T1000 (cell line): ENCODE results near the gene TPCN2.

ENCODE experiments used
- DNase-seq: peaks from one replicate; lab custom pipeline; 2025; ENCODE audit warnings: mixed read lengths; lab: John Stamatoyannopoulos, UW

Gene TPCN2

GRCh38 chr11:69094915-69095290, 46.2 kb downstream of the TPCN2 start:
- DNase-seq, result no peak

DNA sequence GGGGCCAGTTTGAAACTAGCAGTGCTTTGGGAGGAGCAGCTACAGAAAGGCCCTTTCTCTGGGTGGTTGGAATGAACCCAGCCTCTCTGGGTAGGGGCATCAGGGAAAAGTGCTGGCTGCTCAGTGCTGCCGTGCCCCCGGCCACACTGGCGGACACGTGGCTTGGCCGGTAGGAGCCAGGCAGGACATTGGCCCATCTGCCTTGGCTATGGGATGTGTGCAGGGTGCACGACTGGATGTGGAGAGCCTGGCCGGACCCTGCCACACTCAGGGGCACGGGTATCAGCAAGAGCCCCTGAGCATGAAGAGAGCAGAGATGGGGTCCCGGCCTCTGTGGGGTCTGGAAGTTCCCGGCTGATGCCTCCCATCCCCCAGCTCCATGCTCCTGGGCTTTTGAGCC, 46.6 kb downstream of the TPCN2 start:
- no peak for DNase-seq

GRCh38 chr11:69096473-69096872, 47.7 kb downstream of the TPCN2 start:
- DNase-seq, result no peak

DNA sequence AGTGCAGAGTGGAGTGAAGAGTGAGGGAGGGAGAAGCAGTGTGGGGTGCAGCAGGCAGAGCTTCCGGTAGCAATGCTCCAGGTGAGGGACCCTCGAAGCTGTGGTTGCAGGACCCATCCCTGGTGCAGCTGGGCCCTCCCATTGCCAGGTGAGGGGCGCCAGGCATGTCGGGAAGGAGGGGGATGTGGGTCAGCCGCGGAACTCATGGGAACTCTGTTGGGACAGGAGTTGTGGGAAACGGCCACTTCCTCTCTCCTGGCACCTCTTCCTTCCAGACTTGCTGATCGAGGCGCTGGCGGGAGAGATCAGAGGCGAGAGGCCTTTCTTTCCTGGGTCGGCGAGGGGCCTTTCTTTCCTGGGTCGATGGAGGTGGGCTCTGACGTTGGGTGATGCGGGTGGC, 48.5 kb downstream of the TPCN2 start:
- DNase-seq, result no peak

DNA sequence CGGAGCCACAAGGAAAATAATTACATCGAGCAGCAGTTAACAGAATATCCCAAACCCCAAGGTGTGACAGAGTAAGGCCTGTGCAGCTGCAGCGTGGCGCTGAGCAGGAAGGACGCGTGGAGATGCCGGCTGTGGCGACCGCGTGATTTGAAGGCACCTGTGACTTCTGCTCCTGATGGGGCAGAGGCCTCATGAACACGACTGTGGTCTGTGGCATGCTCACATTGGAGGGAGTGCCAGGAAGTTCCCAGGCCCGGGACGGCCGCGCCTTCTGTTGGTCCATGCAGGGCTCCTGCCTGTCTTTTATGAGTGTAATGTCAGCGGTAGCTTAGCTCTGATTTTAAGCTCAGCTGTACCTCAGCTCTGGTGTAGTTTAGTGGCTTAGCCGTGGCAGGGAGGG, 50.4 kb downstream of the TPCN2 start:
- DNase-seq, result no peak

DNA sequence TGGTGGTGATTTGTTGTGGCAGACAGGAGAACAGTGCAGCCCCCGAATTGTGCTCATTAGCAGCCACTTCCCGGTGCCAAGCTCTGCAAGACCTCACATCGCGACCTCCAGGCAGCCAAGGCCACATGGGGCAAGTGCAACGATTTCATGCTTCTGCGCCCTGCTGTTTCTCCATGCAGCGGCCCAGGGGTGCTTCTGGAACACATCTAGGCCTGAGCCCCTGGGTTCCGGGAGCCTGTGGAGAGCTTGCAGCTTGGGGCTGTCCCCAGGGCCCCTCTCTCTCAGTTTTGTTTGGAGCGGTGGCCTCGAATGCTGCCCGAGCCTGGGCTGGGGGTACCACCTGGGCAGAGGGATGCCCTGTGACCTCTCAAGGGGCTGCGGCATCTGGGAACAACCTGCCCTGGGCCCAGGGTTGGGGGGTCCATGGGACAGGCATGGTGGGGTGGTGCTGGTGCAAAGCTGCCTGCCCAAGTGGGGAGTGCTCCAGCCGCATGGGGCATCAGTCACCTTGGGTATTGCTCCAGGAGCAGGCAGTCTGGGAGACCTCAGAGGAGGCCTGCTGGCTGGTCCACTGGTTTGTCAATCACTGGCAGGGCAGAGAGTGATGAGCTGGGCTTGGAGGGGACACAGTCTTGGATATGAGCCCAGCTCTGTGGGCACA, 51.9 kb downstream of the TPCN2 start:
- no peak for DNase-seq

DNA sequence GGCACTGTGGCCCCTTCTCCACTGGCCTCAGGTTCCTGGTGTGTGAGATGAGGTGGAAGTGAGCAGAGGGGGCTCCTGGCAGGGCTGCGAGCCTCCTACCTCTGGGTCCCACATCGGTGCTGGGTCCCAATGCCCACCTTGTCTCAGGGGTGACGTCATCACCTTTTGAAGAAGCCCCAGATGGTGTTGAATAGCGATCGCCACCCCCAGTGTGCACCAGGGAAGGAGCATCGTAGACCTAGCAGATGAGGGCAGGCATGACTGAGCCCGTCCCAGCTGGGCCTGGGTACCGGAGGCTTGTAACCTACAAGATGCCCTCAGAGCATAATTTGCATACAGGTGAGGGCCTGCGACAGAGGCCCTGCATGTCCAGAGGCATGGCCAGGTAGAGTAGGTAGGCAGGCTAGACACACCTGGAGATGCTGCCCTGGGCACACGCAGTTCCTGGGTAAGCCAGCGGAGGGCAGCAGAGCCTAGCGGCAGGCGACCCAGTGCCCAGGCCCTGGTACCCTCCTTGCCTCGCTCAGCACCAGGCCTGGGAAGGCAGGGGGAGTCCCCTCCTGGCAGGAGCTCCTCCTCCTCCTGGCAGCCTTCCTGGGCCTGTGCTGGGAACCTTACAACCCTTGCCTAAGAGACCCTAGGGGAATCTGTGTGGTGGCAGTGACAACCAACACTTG, 52.5 kb downstream of the TPCN2 start:
- peak; percentile 76 for DNase-seq

GRCh38 chr11:69101792-69102695, 53.3 kb downstream of the TPCN2 start:
- no peak for DNase-seq

GRCh38 chr11:69102732-69103615, 54.2 kb downstream of the TPCN2 start:
- DNase-seq, result no peak

- DNase-seq, result no peak
These were observed 55.6 kb downstream of the TPCN2 start for GRCh38 chr11:69104212-69104855.

- DNase-seq, result no peak
These were observed 56.2 kb downstream of the TPCN2 start for GRCh38 chr11:69104856-69105395.

GRCh38 chr11:69105461-69106030, 56.8 kb downstream of the TPCN2 start:
- DNase-seq, result no peak

- DNase-seq, result no peak
These were observed 57.5 kb downstream of the TPCN2 start for GRCh38 chr11:69106031-69106811.

DNA sequence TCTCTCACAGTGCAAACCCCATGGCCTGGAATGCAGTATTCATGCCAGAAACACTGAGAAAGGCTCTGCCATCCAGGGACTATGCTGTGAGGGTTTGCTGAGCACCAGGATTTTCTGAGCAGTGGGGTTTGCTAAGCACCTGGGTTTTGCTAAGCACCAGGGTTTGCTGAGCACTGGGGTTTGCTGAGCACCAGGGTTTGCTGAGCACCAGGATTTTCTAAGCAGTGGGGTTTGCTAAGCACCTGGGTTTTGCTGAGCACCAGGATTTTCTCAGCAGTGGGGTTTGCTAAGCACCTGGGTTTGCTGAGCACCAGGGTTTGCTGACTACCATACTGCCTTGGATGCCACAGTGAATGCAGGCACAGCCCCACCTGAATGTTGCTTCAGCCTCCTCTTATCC, 58.7 kb downstream of the TPCN2 start:
- no peak for DNase-seq

- no peak for DNase-seq
These were observed 59.3 kb downstream of the TPCN2 start for GRCh38 chr11:69108030-69108429.

GRCh38 chr11:69108559-69108958, 59.8 kb downstream of the TPCN2 start:
- no peak for DNase-seq

DNA sequence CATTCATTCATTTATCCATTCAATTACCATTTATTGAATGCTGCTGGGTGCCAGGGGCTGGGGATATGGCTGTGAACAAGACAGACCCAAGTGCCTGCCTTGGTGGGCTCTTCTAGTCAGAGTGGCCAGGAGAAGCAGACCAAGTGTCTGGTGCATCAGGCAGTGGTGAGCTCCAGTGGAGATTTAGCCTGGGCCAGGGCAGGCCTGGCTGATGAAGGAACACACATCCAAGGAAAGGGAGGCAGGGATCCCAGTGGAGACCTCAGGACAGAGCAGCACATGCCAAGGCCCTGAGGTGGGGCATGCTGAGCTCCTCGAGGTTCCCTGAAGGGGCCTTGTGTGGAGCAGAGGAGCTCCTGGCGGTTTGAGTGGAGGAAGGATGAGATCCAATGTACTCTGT, 60.4 kb downstream of the TPCN2 start:
- no peak for DNase-seq

DNA sequence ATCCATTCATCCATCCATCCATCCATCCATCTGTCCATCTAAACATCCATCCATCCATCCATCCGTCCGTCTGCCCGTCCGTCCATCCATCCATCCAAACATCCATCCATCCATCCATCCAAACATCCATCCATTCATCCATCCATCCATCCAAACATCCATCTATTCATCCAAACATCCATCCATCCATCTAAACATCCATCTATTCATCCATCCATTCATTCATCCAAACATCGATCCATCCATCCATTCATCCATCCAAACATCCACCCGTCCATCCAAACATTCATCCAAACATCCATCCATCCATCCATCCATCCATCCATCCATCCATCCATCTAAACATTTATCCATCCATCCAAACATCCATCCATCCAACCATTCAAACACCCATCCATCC, 61.7 kb downstream of the TPCN2 start:
- no peak for DNase-seq

- no peak for DNase-seq
These were observed 63.2 kb downstream of the TPCN2 start for GRCh38 chr11:69111624-69112542.
